GM18498 (cell line): Measurements from ENCODE around the gene SH3BGR.
"Not testable (repeated sequence)": the region's sequence is repeated elsewhere in the genome, so short reads cannot be mapped to it uniquely, and the experiment has no call there.

Experiments
- ATAC-seq: cut with Tn5 transposase; IDR thresholded peaks from one replicate; pipeline ENCODE4 v1.9.1; 2021; ENCODE audit warnings: mild to moderate bottlenecking, moderate library complexity; ENCODE audit not compliant: unreplicated experiment

Gene SH3BGR

DNA sequence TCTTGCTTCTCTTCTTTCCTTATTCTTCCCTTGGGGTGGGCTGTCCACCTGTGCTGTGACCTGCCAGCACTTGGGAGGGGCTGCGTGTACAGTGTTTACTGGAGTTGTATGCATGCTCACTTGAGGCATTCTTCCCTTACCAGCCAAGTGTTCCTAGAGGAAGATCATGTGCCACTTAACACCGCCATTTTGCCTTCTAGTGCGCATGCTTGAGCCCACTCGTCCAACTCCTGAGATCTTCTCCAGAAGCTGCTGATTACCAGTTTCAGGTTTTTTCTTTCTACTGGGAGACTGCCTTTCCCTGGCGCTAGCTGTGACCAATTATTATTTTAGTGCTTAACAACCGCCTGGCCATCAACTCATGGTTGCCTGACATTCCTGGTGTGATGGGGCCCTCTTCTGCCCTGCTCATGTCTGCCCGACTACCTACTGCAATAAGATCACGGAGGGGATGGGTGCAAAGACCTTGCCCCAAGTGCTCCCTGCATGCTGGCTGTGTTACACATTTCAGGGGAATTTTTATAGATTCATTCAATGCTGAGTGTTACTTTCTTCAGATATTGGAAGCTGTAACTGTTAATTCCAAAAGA lies 86.8 kb downstream of the SH3BGR start:
- ATAC-seq: no peak

DNA sequence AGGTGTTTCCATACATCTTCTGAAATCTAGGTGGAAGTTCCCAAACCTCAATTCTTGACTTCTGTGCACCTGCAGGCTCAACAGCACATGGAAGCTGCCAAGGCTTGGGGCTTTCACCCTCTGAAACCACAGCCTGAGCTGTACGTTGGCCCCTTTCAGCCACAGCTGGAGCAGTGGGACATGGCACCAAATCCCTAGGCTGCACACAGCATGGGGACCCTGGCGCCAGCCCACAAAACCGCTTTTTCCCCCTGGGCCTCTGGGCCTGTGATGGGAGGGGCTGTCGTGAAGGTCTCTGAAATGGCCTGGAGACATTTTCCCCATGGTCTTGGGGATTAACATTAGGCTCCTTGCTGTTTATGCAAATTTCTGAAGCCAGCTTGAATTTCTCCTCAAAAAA lies 88.6 kb downstream of the SH3BGR start:
- not testable (repeated sequence) for ATAC-seq

DNA sequence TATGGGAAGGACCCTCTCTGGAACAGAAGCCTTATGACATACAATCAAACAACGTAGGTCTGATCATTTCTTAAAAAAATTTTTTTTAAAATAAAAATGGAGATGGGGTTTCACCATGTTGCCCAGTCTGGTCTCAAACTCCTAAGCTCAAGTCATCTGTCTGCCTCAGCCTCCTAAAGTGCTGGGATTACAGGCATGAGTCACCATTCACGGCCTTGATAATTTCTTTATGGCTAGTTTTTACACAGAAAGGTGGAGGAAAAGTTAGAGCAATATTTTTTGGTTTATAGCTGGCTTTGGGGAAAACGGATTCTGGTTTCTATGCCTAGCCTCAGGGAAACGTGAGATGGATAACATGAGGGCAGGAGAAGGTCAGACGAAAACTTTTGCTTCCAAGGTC lies 91.0 kb downstream of the SH3BGR start:
- no peak for ATAC-seq

DNA sequence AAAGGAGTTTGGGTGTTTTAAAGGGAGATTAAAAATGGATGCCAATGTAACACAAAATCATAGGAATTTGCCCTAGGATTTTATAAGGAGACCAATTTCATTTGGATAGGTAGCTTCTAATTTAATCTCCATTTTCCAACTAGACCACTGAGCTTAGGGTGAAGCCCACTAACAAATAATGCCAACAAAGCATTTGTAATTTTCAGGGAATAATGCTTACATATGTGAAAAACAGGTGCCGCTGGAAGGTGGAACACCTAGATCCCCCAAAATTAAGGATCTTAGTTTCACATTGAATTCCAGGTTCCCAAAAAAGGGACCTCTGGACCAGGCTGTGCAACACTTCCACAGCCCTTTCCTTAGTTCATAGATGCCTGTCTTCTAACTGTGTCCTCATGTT lies 94.8 kb downstream of the SH3BGR start:
- ATAC-seq: no peak

DNA sequence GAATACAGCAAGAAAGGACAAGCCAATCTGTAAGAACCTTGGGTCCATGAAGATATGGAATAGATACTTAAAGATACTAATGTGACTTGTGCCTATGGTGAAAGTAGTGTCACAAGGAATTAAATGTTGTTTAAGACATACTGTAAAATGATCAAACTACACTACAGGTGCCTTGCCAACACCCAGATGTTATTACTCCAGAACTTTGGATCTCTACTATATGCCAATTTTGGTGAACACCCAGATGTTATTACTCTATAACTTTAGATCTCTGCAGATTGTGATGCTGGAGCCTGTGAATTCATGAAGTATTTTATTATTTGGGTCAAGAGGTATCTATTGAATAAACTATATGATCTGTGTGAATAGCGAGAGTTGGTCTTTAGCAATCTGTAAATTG lies 101.1 kb downstream of the SH3BGR start:
- ATAC-seq: no peak

DNA sequence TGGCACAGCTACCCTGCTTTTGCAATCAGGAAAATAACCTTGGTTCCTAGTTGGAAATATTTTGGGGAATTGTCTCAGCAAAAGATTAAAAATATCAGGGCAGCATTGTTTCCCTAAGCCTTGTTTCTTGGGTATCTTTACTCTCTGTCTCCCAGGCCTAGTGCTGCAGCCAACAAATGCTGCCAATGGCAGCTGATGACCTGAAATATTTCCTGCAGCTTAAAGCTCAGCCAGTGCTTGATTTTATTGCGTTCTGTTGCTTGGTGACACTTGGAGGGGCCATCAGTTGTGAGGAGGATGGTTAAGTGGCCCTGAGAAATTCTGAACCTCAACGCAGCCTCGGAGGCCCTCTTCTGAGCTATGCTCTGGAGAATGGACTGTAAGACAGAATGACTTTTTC lies 101.6 kb downstream of the SH3BGR start:
- no peak for ATAC-seq

DNA sequence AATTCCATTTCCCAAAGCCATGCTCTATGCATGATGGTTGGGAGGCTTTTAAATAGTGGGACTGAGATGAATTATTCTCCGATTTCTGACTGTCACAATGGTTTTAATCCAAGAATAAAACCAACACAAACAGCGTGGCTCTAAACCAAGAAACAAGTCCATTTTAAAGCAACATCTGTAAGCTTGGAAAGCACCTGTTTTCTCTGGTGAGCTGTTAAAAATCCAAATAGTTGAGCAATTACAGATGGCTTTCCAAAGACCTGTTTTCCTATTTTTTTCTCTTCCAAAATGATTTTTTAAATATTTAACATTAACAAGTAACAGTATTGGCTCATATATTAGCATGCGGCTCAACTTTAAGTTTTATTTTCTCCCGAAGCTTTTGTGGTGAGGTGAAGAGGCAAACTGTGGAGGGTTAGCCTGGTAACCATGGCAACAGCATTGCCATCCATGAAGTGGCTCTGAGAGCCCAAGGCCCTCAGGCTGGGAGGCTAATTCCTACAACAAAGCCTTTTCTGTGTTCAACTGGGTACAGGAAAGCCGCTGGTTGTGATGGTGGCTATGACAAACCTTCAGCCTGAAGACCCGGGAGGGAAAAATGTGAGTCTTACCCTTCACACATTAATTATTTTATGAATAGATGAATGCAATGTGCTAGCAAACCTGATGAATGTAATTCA lies 104.3 kb downstream of the SH3BGR start:
- ATAC-seq: no peak

DNA sequence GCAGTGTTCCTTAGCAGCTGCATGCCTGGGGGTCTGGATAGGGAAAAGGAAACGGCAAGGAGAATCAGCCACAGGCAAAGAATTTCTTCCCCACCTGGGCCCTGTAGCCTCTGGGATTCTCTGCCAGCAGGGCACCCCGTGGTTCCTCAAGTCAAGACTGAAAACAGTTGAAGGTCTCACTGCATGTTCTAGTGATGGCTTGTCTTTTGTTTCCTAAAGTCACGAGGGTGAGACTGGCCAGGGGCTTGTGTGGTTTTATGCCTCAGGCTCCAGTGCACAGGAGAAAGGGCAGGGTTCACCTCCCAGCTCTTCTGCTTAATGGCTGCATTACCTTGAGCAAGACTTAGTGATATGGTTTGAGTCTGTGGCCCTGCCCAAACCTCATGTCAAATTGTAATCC lies 107.7 kb downstream of the SH3BGR start:
- no peak for ATAC-seq

DNA sequence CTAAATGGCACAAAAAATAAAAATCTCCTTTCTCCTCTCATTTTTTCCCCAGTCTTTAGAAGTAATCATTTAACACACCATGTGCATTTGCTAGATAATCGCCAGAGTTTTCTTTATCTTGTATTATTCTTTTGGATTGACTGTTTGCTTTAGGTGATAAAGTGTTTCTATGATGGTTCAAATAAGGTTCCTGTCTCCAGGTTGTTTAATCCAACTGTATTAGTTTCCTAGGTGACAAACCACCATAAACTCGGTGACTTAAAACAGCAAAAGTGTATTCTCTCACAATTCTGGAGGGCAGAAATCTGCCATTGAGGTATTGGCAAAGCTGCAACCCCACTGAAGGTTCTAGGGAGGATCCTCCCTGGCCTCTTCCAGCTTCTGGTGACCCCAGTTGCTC lies 109.4 kb downstream of the SH3BGR start:
- no peak for ATAC-seq

DNA sequence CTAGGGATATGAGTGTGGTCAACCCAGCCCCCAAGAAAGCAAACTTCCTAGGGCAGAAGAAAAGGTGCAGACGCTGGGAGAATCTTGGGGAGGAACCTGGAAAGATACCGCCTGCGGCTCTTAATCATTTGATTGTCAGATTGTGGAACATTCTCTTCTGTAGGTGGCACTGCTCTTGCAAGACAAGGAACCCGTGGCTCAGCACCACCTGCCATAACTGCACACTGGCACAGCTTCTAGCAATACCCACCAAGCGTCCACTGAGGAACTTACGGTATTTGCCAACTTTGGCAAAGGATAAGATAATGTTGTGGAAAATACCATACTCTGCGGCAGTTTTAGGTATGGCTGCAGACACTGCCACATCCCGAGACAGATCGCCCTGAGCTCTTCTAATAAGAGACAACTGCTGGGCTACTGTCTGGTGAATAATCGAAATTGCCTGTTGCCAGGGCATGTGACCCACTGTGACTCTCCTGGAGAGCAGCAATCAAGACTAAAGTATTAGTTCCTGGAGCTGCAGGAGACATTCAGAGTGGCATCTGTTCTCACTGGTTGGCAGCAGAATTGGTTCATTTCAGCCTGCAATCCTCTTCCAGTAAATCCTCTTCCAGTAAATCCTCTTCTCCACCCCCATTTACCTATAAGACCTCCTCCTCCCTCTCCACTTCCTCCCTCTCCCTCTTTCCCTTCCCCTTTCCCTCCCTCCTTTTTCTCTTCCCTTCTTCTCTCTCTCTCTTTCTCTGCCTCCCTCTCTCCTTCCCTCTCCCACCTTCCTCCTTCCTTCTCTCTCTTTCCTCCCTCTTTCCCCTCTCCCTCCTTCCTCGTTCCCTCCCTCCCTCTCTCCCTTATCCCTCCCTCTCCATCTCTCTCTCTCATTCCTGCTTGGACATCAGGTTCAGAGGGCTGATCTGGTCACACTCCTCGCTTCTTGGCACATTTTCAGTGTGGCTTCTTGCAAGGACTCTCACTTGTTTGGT lies 111.3 kb downstream of the SH3BGR start:
- ATAC-seq: no peak

DNA sequence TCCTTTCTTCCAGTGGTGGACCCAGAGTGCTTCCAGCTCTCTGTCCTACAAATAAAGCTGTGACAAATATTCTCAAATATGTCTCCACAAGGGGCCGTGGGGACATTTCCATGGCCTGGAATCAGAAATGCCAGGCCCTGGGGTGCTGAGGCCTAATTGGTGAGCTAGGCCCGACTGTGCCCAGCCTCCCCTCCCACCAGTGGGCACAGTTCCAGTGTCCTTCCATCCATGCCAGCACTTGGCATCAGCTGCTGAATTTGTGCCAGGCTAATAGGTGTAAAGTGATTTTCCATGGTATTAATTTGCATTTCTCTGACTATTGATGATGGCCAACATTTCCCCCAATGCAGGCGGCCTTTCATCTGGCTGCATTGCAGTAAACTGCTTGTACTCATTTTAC lies 112.4 kb downstream of the SH3BGR start:
- ATAC-seq: no peak
